B cell (primary cell): ENCODE data around the gene CRY1. TPM values are rescaled to one million over a fixed set of nuclear protein-coding genes. Genes with fewer than 3 reads are reported as not detected.

ENCODE experiments used
- ATAC-seq: fragments of 200-7000 bp; cut with Tn5 transposase; one replicate; pipeline ENCODE4 v1.10.0; 2021; ENCODE audit warnings: low read depth, mild to moderate bottlenecking, moderate number of reproducible peaks, moderate library complexity
- CTCF ChIA-PET: fragments of 350-600 bp; sonication (Branson Sonifier 250); formaldehyde crosslinking; loops from one replicate; lab custom pipeline; 2021; ENCODE audit warnings: antibody characterized with exemption, inconsistent platforms; lab: Charles Lee
- POLR2A ChIA-PET: fragments of 350-600 bp; sonication (Branson Sonifier 250); formaldehyde crosslinking; loops from one replicate; lab custom pipeline; 2021; ENCODE audit warnings: antibody characterized with exemption; lab: Charles Lee
- DNase-seq: peaks from one replicate; pipeline ENCODE4 v3.0.0; 2013
- H2AFZ ChIP-seq: 2 replicates; pipeline ENCODE4 v1.6.1; 2012; ENCODE audit warnings: mild to moderate bottlenecking, low read depth, low read length; ENCODE audit not compliant: insufficient read depth, poor library complexity, severe bottlenecking
- H3K27ac ChIP-seq, 2 donors: 1 replicate in 1 of 2; 2 replicates in 1 of 2; pipeline ENCODE4 v1.5.1; 2012 to 2013; ENCODE audit warnings: low read length in 2 of 2, mild to moderate bottlenecking in 2 of 2, moderate library complexity in 1 of 2
- H3K27me3 ChIP-seq, 4 experiments: fragments of 200-600 bp in 1 of 4; sonication (generic) in 1 of 4; replicated peaks in 1 of 4; 1 replicate in 2 of 4; 2 replicates in 2 of 4; pipeline versions ENCODE4 v1.6.1 to v1.7.0; 2013 to 2016; ENCODE audit warnings: low read length in 3 of 4, mild to moderate bottlenecking in 2 of 4, mixed read lengths in 1 of 4, moderate library complexity in 1 of 4; ENCODE audit not compliant: insufficient read depth in 4 of 4, control insufficient read depth in 3 of 4; ENCODE audit errors: control extremely low read depth in 1 of 4
- H3K36me3 ChIP-seq, 2 experiments: replicated peaks in 1 of 2; 1 replicate in 1 of 2; 2 replicates in 1 of 2; pipeline versions ENCODE4 v1.6.1 to v1.7.1; 2013; ENCODE audit warnings: low read length in 1 of 2; ENCODE audit not compliant: insufficient read depth in 2 of 2, control insufficient read depth in 1 of 2; ENCODE audit errors: control extremely low read depth in 1 of 2, extremely low read depth in 1 of 2
- H3K4me1 ChIP-seq, 2 donors: fragments of 200-600 bp in 1 of 2; sonication (generic) in 1 of 2; 1 replicate in 1 of 2; 2 replicates in 1 of 2; pipeline versions ENCODE4 v1.5.1 to v1.6.1; 2013 to 2017; ENCODE audit warnings: low read length in 2 of 2; ENCODE audit not compliant: control insufficient read depth in 2 of 2, insufficient read depth in 2 of 2
- H3K4me2 ChIP-seq: replicated peaks from 2 replicates; pipeline ENCODE3; 2012; ENCODE audit warnings: mild to moderate bottlenecking, low read depth, low read length; ENCODE audit not compliant: poor library complexity, severe bottlenecking
- H3K4me3 ChIP-seq, 5 experiments: fragments of 200-600 bp in 1 of 5; sonication (generic) in 1 of 5; 1 replicate in 3 of 5; 2 replicates in 2 of 5; pipeline versions ENCODE4 v1.5.1 to v1.7.0; 2011 to 2016; ENCODE audit warnings: low read length in 4 of 5, mild to moderate bottlenecking in 4 of 5, low read depth in 2 of 5, control low read depth in 1 of 5, moderate library complexity in 1 of 5; ENCODE audit not compliant: insufficient read depth in 1 of 5; ENCODE audit errors: control extremely low read depth in 1 of 5, extremely low read depth in 1 of 5
- H3K79me2 ChIP-seq: fragments of 200-600 bp; sonication (generic); one replicate; pipeline ENCODE4 v1.6.0; 2016; ENCODE audit warnings: low read length; ENCODE audit not compliant: control insufficient read depth, insufficient read depth
- H3K9ac ChIP-seq: fragments of 200-600 bp; sonication (generic); 2 replicates; pipeline ENCODE4 v1.6.1; 2017; ENCODE audit warnings: mild to moderate bottlenecking, low read length, moderate library complexity
- H3K9me3 ChIP-seq, 3 donors: one replicate each; pipeline versions ENCODE4 v1.6.1 to v1.7.1; 2013; ENCODE audit warnings: low read length in 2 of 3; ENCODE audit not compliant: control insufficient read depth in 2 of 3, insufficient read depth in 1 of 3; ENCODE audit errors: control extremely low read depth in 1 of 3
- H4K20me1 ChIP-seq: 2 replicates; pipeline ENCODE4 v1.6.0; 2012; ENCODE audit warnings: mild to moderate bottlenecking, low read length; ENCODE audit not compliant: insufficient read depth, control insufficient read depth, poor library complexity, severe bottlenecking
- H3K27ac Mint-ChIP-seq: one replicate; pipeline ENCODE4 v1.8.0; 2021; ENCODE audit warnings: mixed read lengths
- H3K27me3 Mint-ChIP-seq: one replicate; pipeline ENCODE4 v1.8.0; 2021; ENCODE audit warnings: mixed read lengths
- H3K4me1 Mint-ChIP-seq: one replicate; pipeline ENCODE4 v1.8.0; 2021; ENCODE audit warnings: mixed read lengths
- H3K4me3 Mint-ChIP-seq: one replicate; pipeline ENCODE4 v1.8.0; 2021; ENCODE audit warnings: mixed read lengths
- H3K9me3 Mint-ChIP-seq: one replicate; pipeline ENCODE4 v1.8.0; 2022; ENCODE audit warnings: mixed read lengths; ENCODE audit not compliant: insufficient read depth
- CTCF ChIP-seq: fragments of 200-600 bp; IDR thresholded peaks from one replicate; pipeline ENCODE4 v1.8.0; 2022; ENCODE audit warnings: antibody characterized with exemption, mild to moderate bottlenecking
- EZH2 ChIP-seq: IDR thresholded peaks from 2 replicates; pipeline ENCODE4 v1.6.1; 2012; ENCODE audit warnings: borderline replicate concordance, low read depth, mild to moderate bottlenecking, moderate library complexity, low read length; ENCODE audit not compliant: insufficient read depth, poor library complexity, severe bottlenecking
- WGBS: methylation state at CpG from one replicate; pipeline ENCODE4 v1.1.5; 2013; ENCODE audit warnings: missing lambda C conversion rate; ENCODE audit not compliant: insufficient coverage; 5-methylcytosine and 5-hydroxymethylcytosine counted together
- intact Hi-C: fragments of 100-400 bp; cut with micrococcal nuclease; formaldehyde crosslinking; loops from one replicate; pipeline ENCODE4 v1.10.0; 2022
- polyA plus RNA-seq: library from polyadenylated mRNA; depleted of rRNA; stranded (reverse); fragments of >200 nt; gene quantifications from 2 replicates; pipeline ENCODE4 v1.2.3, GENCODE V29; 2012
- total RNA-seq, 2 donors: library from RNA; stranded (reverse); fragments of 120-200 nt in 1 of 2; gene quantifications; 1 replicate in 1 of 2; 2 replicates in 1 of 2; pipeline versions ENCODE4 v1.2.3 to v1.2.4, GENCODE V29; 2013 to 2022

CRY1 gene
- total and polyA plus RNA-seq, 2 donors (not counting 1 experiment from before 2014, with no cell fraction given) = 2.4 to 8.8 TPM

GRCh38 chr12:107029081-107029480 is 64.3 kb downstream of the CRY1 start:
- Histone ChIP-seq H2AFZ (no peak overlapping the region), H3K27me3 (no peaks in the 10 kb centered on the region), H3K4me1 (no peaks in the 10 kb centered on the region), H3K9ac (no peak overlapping the region), H3K9me3 (no peaks in the 10 kb centered on the region), H3K27ac (no peak overlapping the region), H3K4me3 (no peak overlapping the region), H4K20me1 (no peaks in the 10 kb centered on the region), H3K36me3 (no peaks in the 10 kb centered on the region), H3K4me2 (no peak overlapping the region), H3K79me2 (no peaks in the 10 kb centered on the region)
- DNase-seq (no peak), ATAC-seq (no peak)
- no peaks in the 10 kb centered on the region for H3K9me3 Mint-ChIP-seq
- H3K27ac Mint-ChIP-seq = no peak overlapping the region
- ChIA-PET POLR2A (no interaction called here), CTCF (no interaction called here)
- TF ChIP-seq EZH2 (no peak), CTCF (no peak)
- no peak overlapping the region for H3K4me3 Mint-ChIP-seq
- H3K27me3 Mint-ChIP-seq = peaks cover 2% of the 10 kb centered on the region
- no peaks in the 10 kb centered on the region for H3K4me1 Mint-ChIP-seq
- 94% methylated on average over 2 of the region's 7 CpGs for WGBS
- intact Hi-C loops = no loop called here

GRCh38 chr12:107027636-107028053 is 65.7 kb downstream of the CRY1 start:
- DNase-seq = no peak
- ATAC-seq = no peak
- ChIA-PET CTCF (no interaction called here), POLR2A (no interaction called here)
- no peak overlapping the region for H3K4me2 ChIP-seq
- TF ChIP-seq CTCF = no peak
- no peak for TF ChIP-seq EZH2
- H3K9me3 Mint-ChIP-seq = no peaks in the 10 kb centered on the region
- no peak overlapping the region for H3K27ac ChIP-seq
- H3K4me1 Mint-ChIP-seq = no peaks in the 10 kb centered on the region
- no peak overlapping the region for H3K4me3 Mint-ChIP-seq
- no peaks in the 10 kb centered on the region for H3K4me1 ChIP-seq
- no peaks in the 10 kb centered on the region for H3K9me3 ChIP-seq
- no peaks in the 10 kb centered on the region for H3K79me2 ChIP-seq
- WGBS = no CpG with 5 or more reads among the region's 2 CpGs
- H3K27me3 ChIP-seq = no peaks in the 10 kb centered on the region
- no peak overlapping the region for H3K9ac ChIP-seq
- H2AFZ ChIP-seq = no peak overlapping the region
- no peak overlapping the region for H3K4me3 ChIP-seq
- H3K27ac Mint-ChIP-seq = no peak overlapping the region
- H4K20me1 ChIP-seq = no peaks in the 10 kb centered on the region
- peaks cover 2% of the 10 kb centered on the region for H3K27me3 Mint-ChIP-seq
- intact Hi-C loops = no loop called here
- H3K36me3 ChIP-seq = no peaks in the 10 kb centered on the region
